GM12878 (cell line): Measurements from ENCODE around the gene MGAT4B. TPM values are rescaled to one million over a fixed set of nuclear protein-coding genes. Genes with fewer than 3 reads are reported as not detected.

Experiments used
- FOXK2 ChIP-seq: fragments of 450-650 bp; IDR thresholded peaks from 2 replicates; pipeline ENCODE4 v1.6.1; 2017; ENCODE audit warnings: mild to moderate bottlenecking, moderate library complexity
- MXI1 ChIP-seq: fragments of 150-350 bp; IDR thresholded peaks from 2 replicates; pipeline ENCODE4 v1.6.1; 2011; ENCODE audit warnings: low read depth, mild to moderate bottlenecking, inconsistent platforms, low read length, improper control_type of control experiment
- SUZ12 ChIP-seq: fragments of 200-600 bp; sonication (generic); IDR thresholded peaks from one replicate; pipeline ENCODE4 v1.6.1; 2018; ENCODE audit warnings: antibody characterized with exemption, mild to moderate bottlenecking; ENCODE audit not compliant: unreplicated experiment
- TCF12 ChIP-seq: IDR thresholded peaks from 2 replicates; pipeline ENCODE4 v1.6.1; 2011; ENCODE audit warnings: low read depth, mild to moderate bottlenecking, low read length
- WRNIP1 ChIP-seq: IDR thresholded peaks from 2 replicates; pipeline ENCODE4 v1.6.1; 2011; ENCODE audit warnings: low read depth, low read length, improper control_type of control experiment, borderline replicate concordance
- ZBED1 ChIP-seq: IDR thresholded peaks from 2 replicates; pipeline ENCODE4 v1.6.1; 2016; ENCODE audit warnings: borderline replicate concordance
- polyA plus RNA-seq, 11 experiments: library from polyadenylated mRNA; depleted of rRNA in 4 of 11; unstranded in 6 of 11; stranded (reverse) in 5 of 11; fragments of >200 nt; fragmentation: Nextera tagmentation in 4 of 11; fragmentation: Illumina TruSeq in 1 of 11; extraction: Ambion mirVana in 4 of 11; extraction: Trizol in 1 of 11; gene quantifications; 1 replicate in 1 of 11; 2 replicates in 10 of 11; pipeline versions ENCODE4 v1.2.1 to v1.2.3, GENCODE V29; 2011 to 2016; ENCODE audit warnings: inconsistent platforms in 2 of 11, missing spikeins in 2 of 11, low read depth in 1 of 11
- total RNA-seq, 4 experiments: library from RNA; depleted of rRNA in 3 of 4; stranded (reverse); fragments of >200 nt in 3 of 4; fragmentation: Illumina TruSeq in 1 of 4; extraction: Trizol in 1 of 4; gene quantifications; 2 replicates each; pipeline versions ENCODE4 v1.2.1 to v1.2.3, GENCODE V29; 2013 to 2021
- TF ChIP-seq, protein P1 (sequence below): IDR thresholded peaks from 2 replicates; pipeline ENCODE4 v1.6.1; 2011; ENCODE audit warnings: borderline replicate concordance, low read depth, mild to moderate bottlenecking, moderate library complexity, low read length; ENCODE audit not compliant: insufficient read depth, poor library complexity, severe bottlenecking
- TF ChIP-seq, protein P2 (sequence below): fragments of 450-650 bp; IDR thresholded peaks from 2 replicates; pipeline ENCODE4 v1.6.1; 2017; ENCODE audit warnings: mild to moderate bottlenecking, moderate library complexity
- TF ChIP-seq, protein P3 (sequence below): fragments of 450-650 bp; IDR thresholded peaks from 2 replicates; pipeline ENCODE4 v1.6.1; 2018; ENCODE audit warnings: borderline replicate concordance, mild to moderate bottlenecking; ENCODE audit not compliant: partially characterized antibody
- TF ChIP-seq, protein P4 (sequence below): IDR thresholded peaks from 2 replicates; pipeline ENCODE4 v1.6.1; 2011; ENCODE audit warnings: low read depth, mild to moderate bottlenecking, low read length, moderate library complexity, borderline replicate concordance; ENCODE audit errors: extremely low read depth
- TF ChIP-seq, protein P5 (sequence below): fragments of 450-650 bp; IDR thresholded peaks from 2 replicates; pipeline ENCODE4 v1.6.1; 2018; ENCODE audit warnings: mild to moderate bottlenecking, low read depth, moderate library complexity; ENCODE audit not compliant: partially characterized antibody
- TF ChIP-seq, protein P6 (sequence below): fragments of 450-650 bp; IDR thresholded peaks from 2 replicates; pipeline ENCODE4 v1.6.1; 2016; ENCODE audit warnings: mild to moderate bottlenecking, moderate library complexity, borderline replicate concordance

Gene MGAT4B
- total and polyA plus RNA-seq, 10 of the 15 experiments (the other 5 are each of a cell fraction or from before 2014, with no cell fraction given), result 0.60 to 82.5 (median 34.4) TPM; not detected in 1

DNA sequence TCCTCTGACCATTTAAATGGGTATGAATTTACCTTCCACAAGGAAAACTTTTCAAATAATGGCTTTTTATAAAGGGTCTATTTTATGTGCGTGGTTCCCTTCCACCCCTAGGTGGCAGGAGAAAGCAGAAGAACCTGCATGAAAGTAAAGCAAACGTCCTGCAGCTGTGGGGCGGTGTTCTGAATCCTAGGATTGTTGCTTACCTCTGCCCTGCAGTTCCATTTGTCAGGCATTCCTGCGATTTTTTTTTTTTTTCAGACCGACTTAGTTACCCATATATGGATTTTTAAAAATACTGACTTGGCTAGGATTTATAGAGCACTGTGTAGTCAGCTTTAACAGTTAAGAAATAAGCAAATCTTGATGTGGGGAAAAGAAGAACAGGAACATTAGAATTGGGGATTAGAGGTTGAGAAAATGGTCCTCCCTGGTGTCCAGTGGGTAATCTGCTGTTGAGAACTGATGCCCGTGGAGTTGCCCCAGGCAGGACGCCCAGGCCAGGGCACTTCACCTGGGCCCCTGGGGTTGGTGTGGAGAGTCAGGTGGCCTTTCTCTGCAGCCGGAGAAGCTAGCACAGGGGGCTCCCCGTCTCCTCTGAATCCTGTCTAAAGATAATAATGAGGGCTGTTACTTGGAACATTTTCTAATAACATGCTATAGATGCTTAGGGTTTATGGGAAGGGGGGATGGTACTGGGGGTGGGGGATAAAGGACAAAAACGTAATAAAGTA lies 43.3 kb downstream of the MGAT4B start (continued):
- TF ChIP-seq, protein P1, sequence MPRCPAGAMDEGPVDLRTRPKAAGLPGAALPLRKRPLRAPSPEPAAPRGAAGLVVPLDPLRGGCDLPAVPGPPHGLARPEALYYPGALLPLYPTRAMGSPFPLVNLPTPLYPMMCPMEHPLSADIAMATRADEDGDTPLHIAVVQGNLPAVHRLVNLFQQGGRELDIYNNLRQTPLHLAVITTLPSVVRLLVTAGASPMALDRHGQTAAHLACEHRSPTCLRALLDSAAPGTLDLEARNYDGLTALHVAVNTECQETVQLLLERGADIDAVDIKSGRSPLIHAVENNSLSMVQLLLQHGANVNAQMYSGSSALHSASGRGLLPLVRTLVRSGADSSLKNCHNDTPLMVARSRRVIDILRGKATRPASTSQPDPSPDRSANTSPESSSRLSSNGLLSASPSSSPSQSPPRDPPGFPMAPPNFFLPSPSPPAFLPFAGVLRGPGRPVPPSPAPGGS, result no peak
- TF ChIP-seq WRNIP1 (no peak), TCF12 (no peak), MXI1 (no peak), FOXK2 (no peak), ZBED1 (no peak), SUZ12 (no peak)
- TF ChIP-seq, protein P2, sequence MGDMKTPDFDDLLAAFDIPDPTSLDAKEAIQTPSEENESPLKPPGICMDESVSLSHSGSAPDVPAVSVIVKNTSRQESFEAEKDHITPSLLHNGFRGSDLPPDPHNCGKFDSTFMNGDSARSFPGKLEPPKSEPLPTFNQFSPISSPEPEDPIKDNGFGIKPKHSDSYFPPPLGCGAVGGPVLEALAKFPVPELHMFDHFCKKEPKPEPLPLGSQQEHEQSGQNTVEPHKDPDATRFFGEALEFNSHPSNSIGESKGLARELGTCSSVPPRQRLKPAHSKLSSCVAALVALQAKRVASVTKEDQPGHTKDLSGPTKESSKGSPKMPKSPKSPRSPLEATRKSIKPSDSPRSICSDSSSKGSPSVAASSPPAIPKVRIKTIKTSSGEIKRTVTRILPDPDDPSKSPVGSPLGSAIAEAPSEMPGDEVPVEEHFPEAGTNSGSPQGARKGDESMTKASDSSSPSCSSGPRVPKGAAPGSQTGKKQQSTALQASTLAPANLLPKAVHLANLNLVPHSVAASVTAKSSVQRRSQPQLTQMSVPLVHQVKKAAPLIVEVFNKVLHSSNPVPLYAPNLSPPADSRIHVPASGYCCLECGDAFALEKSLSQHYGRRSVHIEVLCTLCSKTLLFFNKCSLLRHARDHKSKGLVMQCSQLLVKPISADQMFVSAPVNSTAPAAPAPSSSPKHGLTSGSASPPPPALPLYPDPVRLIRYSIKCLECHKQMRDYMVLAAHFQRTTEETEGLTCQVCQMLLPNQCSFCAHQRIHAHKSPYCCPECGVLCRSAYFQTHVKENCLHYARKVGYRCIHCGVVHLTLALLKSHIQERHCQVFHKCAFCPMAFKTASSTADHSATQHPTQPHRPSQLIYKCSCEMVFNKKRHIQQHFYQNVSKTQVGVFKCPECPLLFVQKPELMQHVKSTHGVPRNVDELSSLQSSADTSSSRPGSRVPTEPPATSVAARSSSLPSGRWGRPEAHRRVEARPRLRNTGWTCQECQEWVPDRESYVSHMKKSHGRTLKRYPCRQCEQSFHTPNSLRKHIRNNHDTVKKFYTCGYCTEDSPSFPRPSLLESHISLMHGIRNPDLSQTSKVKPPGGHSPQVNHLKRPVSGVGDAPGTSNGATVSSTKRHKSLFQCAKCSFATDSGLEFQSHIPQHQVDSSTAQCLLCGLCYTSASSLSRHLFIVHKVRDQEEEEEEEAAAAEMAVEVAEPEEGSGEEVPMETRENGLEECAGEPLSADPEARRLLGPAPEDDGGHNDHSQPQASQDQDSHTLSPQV, result no peak
- TF ChIP-seq, protein P3, sequence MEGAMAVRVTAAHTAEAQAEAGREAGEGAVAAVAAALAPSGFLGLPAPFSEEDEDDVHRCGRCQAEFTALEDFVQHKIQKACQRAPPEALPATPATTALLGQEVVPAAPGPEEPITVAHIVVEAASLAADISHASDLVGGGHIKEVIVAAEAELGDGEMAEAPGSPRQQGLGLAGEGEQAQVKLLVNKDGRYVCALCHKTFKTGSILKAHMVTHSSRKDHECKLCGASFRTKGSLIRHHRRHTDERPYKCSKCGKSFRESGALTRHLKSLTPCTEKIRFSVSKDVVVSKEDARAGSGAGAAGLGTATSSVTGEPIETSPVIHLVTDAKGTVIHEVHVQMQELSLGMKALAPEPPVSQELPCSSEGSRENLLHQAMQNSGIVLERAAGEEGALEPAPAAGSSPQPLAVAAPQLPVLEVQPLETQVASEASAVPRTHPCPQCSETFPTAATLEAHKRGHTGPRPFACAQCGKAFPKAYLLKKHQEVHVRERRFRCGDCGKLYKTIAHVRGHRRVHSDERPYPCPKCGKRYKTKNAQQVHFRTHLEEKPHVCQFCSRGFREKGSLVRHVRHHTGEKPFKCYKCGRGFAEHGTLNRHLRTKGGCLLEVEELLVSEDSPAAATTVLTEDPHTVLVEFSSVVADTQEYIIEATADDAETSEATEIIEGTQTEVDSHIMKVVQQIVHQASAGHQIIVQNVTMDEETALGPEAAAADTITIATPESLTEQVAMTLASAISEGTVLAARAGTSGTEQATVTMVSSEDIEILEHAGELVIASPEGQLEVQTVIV, result no peak
- TF ChIP-seq, protein P4, sequence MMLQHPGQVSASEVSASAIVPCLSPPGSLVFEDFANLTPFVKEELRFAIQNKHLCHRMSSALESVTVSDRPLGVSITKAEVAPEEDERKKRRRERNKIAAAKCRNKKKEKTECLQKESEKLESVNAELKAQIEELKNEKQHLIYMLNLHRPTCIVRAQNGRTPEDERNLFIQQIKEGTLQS, result no peak
- TF ChIP-seq, protein P5, sequence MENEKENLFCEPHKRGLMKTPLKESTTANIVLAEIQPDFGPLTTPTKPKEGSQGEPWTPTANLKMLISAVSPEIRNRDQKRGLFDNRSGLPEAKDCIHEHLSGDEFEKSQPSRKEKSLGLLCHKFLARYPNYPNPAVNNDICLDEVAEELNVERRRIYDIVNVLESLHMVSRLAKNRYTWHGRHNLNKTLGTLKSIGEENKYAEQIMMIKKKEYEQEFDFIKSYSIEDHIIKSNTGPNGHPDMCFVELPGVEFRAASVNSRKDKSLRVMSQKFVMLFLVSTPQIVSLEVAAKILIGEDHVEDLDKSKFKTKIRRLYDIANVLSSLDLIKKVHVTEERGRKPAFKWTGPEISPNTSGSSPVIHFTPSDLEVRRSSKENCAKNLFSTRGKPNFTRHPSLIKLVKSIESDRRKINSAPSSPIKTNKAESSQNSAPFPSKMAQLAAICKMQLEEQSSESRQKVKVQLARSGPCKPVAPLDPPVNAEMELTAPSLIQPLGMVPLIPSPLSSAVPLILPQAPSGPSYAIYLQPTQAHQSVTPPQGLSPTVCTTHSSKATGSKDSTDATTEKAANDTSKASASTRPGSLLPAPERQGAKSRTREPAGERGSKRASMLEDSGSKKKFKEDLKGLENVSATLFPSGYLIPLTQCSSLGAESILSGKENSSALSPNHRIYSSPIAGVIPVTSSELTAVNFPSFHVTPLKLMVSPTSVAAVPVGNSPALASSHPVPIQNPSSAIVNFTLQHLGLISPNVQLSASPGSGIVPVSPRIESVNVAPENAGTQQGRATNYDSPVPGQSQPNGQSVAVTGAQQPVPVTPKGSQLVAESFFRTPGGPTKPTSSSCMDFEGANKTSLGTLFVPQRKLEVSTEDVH, result no peak
- TF ChIP-seq, protein P6, sequence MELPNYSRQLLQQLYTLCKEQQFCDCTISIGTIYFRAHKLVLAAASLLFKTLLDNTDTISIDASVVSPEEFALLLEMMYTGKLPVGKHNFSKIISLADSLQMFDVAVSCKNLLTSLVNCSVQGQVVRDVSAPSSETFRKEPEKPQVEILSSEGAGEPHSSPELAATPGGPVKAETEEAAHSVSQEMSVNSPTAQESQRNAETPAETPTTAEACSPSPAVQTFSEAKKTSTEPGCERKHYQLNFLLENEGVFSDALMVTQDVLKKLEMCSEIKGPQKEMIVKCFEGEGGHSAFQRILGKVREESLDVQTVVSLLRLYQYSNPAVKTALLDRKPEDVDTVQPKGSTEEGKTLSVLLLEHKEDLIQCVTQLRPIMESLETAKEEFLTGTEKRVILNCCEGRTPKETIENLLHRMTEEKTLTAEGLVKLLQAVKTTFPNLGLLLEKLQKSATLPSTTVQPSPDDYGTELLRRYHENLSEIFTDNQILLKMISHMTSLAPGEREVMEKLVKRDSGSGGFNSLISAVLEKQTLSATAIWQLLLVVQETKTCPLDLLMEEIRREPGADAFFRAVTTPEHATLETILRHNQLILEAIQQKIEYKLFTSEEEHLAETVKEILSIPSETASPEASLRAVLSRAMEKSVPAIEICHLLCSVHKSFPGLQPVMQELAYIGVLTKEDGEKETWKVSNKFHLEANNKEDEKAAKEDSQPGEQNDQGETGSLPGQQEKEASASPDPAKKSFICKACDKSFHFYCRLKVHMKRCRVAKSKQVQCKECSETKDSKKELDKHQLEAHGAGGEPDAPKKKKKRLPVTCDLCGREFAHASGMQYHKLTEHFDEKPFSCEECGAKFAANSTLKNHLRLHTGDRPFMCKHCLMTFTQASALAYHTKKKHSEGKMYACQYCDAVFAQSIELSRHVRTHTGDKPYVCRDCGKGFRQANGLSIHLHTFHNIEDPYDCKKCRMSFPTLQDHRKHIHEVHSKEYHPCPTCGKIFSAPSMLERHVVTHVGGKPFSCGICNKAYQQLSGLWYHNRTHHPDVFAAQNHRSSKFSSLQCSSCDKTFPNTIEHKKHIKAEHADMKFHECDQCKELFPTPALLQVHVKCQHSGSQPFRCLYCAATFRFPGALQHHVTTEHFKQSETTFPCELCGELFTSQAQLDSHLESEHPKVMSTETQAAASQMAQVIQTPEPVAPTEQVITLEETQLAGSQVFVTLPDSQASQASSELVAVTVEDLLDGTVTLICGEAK, result no peak
